ENCODE results near the gene ARL5C.
"Not testable (repeated sequence)": the region's sequence is repeated elsewhere in the genome, so short reads cannot be mapped to it uniquely, and the experiment has no call there.

The ARL5C gene

DNA sequence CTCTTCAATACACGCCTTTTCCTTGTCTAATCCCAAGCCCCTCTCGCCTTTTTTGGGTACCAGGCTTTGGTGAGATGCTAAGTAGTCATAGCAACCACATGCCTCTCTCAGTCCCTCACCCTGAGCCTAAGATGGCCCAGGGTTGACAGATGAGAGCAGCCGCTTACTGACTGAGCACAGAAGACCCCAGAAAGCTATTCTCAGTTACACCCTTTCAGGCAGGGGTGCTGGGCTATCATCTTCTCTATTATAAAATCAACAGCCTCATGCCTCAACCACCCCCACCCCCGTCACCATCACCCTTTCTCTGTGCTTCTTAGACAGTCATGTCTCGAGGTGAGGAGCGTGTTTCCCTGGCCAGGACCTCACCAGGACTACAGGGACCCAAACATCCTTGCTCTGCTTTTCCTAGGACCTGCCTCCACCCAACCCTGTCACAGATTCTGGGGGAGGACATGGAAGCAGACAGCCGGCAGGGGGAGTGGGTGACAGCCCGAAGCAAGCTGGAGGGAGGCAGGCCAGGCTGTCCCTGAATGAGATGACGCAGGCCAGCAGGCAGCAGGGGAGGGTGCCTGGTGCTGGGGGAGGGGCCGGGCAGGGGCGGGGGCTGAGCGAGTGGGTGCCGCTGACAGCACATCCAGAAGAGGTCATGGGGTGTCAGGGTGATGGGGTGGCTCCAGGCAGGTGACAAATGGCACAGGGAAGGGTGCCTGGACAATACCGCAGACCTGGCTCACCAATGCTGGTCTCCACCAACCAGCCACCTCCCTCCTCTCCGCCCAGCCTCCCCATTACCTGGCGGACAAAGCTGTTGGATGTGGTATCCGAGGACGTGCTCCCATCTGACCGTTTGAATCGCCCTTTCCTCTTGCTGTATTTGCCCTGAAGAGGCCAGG, 28.4 kb upstream of the ARL5C start:
- no peak for DNase-seq

DNA sequence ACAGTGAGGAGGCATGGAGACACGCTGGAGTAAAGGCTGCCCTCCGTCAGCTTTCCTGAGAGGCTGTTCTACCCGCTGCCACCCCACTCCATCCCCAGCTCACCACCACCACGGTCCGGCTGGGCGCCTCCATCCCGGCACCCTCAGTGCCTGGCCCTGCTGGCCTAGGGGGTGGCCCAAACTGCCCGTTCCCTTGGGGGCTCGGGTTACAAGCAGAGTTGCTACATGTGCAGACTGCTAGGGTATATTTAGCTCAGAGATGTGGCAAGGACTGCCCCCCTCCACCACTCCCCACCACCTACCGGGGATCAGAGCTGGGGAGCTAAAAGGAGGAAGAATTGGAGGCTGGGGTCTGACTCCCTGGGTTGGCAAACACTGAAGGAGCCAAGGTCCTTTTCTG, 27.4 kb upstream of the ARL5C start:
- DNase-seq, result no peak

DNA sequence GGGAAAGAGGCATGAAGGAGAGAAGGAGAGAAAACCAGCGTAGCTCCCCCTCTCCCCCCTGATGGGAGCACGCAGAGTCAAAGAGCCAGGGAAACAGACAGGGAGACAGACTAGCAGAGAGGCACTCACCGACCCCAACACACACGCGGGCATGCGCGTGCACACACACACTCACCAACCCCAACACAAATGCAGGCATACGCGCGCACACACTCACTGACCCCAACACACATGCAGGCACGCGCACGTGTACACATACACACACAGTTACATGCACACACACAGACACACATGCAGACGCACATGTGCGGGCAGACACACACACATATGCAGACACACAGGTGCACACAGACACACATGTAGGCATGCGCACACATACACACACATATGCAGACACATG, 26.9 kb upstream of the ARL5C start:
- DNase-seq, result no peak

DNA sequence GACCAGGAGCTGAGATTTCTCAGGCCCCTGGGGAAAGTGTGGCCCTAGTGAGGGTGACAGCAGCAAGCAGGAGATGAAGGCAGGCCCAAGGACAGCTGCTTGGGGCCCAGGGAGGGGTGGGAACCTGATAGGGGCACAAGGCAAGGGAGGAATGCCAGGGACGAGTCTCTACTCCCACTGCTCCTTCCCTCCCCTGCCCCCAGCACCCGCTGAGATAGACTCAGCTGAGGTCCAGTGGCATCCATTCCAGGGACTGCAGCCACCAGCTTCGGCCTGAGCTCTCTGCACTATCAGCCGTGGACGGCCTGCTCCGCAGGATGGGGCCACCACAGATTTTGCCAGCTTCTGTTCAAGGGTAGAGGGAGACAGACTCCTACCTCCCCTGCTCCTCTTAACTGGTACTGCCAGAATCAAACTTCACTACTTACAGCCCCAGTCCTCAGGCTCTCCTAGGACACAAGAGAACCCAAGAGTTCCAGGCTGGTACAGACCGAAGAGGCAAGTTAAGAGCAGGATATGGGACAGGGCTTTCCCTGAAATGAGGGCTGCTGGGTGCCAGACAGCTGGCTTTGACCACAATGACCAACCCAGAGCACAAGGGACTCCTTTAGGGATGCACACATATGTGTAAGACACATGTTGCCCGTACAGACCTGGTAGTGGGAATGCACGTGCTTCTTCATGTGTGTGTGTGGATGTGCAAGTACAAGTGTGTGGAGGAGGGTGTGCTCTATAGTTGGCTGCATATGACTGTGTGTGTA, 26.0 kb upstream of the ARL5C start:
- no peak for DNase-seq

DNA sequence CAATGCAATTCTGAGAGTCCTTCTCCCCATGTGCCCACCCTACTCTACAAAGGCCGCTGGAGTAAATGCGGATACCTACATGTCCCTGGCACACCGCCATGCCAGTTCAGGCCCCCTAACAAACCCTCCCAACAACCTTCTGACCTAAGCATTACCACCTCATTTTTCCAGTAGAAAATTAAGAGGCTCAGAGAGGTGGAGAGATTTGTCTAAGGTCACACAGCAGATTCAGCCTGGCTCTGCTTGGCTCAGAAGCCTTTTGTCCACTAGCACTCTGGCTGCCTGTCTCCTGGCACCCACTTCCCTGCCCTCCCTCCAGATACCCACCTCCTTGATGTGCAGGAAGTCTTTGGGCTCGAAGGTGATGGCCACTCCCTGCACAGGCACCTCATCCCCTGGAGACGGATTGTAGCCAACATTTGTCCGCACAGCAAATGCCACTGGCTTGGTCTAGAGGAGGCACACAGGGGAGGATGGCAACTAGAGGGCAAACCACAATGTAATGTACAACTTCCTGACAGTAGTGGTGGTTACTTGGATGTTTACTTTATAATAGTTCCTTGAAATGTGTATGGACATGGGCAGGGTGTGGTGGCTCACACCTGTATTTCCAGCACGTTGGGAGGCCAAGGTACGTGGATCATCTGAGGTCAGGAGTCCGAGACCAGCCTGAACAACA, 21.3 kb upstream of the ARL5C start:
- DNase-seq, result no peak

DNA sequence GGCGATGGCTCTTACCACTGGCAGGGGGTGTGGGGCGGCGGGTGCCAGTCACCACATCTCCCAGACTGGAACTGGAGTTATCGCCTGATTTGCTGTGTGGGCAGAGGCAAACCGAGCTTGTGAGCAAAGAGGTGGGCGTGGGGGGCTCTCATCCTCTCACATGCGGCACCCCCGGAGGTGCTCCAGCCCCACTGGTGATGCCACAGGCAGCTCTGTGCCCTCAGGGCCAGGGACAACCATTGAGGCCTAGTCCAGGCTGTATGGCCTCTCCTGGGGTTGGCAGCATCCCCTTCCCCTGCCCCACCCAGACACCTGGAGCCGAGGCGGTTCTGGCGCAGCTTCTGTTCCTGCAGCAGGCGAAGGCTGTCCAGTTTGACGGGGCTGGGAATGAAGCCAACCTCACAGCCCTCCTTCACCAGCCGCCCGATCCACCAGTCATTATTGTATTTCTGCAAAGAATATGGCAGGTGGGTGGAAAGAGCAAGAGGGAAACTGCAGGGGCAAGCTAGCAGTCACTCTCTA, 20.6 kb upstream of the ARL5C start:
- no peak for DNase-seq

DNA sequence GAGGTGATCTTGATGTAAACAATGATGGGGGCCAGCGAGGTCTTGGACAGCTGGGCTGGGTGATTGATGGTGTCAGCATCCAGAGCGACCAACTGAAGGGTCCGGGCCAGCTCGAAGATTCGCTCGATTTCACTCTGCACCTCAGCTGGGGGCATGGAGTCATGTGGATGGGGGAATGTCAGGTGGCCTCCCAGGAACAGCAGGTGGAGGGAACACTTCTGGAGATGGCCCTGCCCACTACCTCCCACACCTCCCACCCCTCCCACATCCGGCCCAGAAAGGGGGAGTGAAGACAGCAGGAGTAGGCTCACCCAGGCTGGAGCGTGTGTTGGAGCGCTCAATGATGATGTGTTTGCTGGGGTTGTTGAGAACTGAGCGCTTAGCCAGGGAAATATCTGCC, 17.8 kb upstream of the ARL5C start:
- no peak for DNase-seq

DNA sequence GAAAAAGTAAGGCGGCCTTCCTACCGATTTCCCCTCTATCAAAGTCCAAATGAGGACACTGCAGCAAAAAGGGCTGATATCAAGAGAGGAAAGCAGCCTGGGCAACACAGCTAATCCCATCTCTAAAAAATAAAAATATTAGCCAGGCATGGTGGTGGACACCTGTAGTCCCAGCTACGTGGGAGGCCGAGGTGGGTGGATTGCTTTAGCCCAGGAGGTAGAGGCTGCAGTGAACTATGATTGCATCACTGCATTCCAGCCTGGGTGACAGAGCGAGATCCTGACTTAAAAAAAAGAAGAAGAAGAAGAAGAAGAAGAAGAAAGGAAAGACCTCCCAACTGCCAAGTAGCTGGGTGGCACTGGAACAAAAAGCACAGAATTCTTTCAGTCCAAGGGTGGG, 17.1 kb upstream of the ARL5C start:
- DNase-seq, result no peak

DNA sequence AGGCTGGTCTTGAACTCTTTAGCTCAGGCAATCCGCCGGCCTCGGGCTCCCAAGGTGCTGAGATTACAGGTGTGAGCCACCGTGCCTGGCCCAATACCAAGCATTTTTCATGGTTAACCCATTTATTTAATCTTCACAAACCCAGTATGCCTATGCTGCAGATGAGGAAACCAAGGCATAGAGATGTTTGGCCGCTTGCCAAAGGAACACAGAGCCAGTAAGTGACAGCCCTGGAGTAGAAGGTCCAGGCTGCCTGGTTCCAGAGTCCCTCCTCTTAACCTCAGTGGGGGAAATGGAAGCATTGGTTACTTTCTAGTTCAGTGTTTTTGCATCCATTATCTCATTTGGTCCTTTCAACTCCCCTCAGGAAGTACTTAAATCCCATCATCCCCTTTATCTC, 15.3 kb upstream of the ARL5C start:
- no peak for DNase-seq

DNA sequence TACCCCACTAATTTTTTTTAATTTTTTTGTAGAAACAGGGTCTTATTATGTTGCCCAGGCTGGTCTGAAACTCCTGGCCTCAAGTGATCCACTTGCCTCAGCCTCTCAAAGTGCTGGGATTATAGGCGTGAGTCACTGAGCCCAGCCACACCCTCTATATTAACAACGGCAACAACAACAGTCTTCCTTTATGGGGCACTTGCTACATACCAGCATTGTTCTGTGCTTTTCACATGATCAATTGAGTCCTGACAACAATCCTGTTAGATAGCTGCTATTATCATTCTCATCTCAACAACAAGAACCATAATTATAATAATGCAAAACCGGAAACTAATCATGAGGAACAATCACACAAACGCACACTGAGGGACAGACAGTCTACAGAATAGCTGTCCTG, 12.6 kb upstream of the ARL5C start:
- DNase-seq, result no peak

DNA sequence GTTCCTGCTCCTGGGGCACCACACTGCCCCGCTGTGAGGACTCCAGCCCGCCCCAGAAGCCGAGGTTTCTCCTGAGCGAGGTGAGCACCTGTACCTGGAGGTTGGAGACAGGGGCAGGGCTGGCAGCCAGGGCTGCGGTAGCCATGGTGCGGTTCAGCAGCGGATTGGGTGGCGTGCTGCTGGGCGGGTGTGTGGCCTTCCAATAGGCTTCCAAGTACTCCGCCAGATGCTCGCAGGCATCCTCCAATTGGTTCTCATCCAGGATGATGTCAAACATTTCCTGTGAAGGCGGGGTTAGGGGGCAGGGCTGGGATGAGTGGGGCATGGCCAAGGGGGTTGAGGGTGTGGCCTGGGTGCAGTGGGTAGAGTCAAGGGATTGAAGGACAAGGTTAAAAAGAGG, 11.3 kb upstream of the ARL5C start:
- DNase-seq, result no peak

DNA sequence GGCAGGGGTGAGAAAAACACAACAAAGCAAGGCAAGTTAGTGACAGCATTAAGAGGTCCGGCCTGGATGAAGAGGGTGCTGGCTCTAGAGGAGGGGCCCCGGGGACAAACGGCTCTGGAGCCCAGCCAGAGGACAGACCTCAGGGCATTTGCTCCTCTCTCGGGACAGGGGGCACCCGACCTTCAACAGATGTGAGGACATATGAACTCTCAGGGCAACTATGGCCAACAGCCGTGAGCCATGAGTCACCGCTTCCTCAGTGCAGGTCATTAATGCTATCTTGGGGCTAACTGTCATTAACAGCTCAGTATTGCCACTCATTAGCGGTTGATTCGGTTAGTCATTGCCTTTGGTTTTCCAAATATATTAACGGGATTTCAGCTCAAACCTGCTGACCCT, 9.7 kb upstream of the ARL5C start:
- DNase-seq, result no peak

DNA sequence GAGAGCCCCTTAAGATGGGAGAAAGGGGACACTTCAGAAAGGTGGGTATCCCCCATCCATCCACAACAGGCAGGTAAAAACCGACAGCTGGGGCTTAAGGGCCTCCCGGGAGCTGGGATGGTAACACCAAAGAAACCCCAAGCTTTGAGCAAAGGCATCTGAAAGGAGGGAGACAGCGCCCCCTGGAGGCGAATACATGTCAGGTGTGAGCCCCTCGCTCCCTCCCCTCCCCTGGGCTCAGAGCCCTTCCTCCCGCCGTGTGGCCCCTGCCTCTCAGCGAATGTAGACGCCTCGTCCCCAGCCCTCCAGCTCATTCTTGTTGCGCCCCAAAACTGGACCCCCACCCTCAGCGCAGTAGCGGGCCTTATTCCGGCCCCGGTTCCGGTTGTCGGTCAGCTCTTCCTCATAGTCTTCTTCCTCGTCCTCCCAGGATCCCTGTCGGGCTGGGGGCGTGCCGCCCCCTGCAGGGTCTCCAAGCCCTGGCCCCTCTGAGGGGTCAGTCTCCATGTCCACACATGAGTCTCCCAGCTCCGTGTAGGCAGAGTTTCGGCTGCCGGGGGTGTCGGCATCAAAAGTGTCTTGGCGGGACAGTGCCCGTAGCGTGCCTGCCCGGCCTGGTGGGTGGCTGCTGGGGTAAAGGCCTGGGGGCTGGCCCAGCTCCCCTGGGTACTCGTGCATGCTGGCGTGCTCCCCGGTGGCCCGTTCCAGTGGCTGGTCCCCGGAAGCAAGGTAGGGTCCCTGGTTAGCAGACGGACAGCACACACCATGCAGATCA, 9.1 kb upstream of the ARL5C start:
- DNase-seq, result peak; percentile 77

DNA sequence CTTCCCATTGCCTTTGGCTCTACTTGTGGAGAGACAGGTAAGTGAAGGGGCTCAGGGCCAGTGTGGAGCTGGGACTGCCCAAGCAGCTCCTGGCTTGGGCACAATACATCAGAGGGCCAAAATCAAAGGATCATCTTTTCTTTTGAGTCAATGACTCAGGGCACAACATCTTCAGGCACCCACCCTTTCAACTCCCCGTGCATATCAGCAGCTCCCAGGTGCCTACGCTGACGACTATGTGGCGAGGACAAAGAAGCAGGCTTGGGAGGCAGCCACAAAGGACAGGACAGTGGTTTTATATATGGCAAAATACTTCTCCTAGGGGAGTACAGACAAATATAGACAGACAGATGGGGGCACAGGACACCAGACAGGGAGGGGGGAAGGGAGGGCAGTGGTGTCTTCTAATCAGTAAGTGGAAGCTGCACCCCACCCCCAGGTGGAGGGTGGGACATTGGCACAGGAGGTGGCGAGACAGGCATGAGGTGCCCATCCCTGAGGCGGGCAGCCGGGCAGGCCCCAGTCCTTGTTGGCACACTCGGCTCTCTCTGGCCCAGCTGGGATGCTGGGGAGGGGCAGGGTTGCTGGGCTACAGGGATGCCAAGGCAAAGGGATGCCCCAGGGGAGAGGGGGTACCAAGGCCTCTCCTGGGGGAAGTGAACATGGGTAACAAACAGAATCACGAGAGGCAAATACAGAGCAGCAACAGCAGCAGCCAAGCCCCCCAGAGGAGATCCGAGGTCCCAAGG, 7.7 kb upstream of the ARL5C start:
- no peak for DNase-seq

DNA sequence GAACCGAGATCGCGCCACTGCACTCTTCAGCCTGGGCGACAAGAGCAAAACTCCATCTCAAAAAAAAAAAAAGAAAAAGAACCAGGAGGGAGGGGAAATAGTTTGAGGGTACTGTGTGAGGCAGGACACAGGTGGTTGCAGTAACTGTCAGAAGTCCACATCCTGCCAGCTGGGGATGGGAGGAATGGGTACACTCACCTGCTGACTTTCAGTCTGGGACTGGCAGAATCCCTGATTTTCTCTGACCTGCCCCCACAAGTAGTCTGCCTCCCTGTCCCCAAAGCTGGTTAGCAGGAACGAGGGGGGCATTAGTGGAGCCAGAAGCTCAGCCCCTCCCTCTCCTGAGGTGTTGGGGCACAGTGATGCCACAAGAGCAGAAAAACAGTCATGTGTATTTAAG, 7.1 kb upstream of the ARL5C start:
- DNase-seq, result no peak

DNA sequence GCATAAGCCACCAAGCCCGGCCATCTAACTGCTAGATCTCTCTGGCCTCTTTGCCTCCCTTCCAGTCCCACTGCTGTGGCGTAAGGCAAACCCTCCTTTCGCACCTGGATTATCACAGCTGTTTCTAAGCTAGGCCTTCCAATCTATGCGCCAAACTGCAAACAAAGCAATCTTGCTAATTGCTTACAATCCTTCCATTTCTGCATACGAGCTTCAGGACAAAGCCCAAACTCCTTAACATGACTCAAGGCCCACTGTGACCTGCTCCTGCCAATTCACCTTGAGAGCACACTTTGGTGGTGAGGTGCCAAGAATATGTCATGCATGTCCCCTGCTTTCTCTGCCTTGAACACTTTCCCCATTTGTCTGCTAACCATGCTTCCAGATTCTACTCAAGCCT, 6.0 kb upstream of the ARL5C start:
- no peak for DNase-seq

DNA sequence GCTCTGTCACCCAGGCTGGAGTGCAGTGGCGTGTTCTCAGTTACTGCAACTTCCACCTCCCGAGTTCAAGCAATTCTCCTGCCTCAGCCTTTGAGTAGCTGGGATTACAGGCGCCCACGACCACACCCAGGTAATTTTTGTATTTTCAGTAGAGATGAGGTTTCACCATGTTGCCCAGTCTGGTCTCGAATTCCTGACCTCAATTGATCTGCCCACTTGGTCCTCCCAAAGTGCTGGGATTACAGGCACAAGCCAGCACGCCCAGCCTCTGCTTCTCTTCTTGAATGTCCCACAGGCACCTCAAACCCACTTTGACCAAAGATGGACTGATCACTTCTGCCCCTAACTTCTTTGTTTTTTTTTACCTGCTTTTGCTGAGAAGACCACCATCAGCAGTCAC, 4.6 kb upstream of the ARL5C start:
- no peak for DNase-seq

DNA sequence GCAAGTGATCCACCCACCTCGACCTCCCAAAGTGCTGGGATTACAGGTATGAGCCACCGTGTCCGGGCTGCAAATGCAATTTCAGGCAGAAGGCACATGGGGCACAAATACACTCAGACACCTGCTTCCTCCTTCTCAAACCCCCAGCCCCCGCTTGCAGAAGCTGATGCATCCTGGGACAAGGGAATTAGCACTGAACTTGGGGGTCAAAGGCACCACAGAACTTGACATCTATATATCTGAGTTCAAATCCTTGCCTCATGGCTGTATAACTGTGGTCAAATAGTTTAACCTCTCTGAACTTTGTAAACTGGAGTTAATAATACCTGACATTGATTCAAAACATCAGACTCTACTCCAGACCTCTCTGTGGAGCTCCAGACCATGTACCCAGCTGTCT, 4.1 kb upstream of the ARL5C start:
- no peak for DNase-seq

DNA sequence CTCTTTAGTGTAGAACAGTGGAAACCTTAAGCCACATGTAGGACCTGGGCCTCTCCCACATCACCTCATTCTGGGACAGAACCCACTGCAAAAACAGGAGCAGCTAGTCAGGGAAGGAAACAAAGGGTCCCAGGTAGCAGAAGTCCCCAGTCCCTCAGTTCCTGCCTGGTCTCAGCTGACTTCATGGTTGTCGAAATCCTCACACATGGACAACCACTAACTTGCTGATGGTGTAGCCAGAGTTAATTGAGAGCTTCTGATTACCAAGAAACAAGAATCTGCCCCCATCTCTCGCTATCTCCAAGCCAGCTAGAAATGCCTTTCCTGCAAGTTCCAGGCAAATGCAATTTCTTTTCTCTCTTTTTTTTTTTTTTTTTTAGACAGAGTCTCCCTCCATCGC, 3.6 kb upstream of the ARL5C start:
- no peak for DNase-seq

DNA sequence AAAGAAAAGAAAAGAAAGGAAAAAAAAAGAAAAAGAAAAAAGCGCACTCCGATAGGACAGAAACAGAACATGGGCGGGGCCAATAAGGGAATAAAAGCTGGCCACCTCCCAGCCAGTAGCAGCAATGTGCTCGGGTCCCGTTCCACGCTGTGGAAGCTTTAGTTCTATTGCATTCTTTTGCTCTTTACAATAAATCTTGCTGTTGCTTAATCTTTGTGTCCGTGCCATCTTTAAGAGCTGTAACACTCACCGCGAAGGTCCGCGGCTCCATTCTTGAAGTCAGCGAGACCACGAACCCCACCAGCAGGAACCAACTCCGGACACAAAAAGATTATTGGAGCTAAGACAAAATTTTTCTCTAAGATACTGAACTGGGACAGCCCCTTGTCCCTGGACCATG, 3.1 kb upstream of the ARL5C start:
- DNase-seq, result no peak

DNA sequence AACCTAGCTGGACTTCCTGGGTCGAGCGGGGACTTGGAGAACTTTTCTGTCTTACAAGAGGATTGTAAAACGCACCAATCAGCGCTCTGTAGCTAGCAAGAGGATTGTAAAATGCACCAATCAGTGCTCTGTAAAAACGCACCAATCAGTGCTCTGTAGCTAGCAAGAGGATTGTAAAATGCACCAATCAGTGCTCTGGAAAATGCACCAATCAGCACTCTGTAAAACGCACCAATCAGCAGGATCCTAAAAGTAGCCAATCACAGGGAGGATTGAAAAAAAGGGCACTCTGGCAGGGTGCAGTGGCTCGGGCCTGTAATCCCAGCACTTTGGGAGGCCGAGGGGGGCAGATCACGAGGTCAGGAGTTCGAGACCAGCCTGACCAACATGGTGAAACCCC, 2.5 kb upstream of the ARL5C start:
- not testable (repeated sequence) for DNase-seq

DNA sequence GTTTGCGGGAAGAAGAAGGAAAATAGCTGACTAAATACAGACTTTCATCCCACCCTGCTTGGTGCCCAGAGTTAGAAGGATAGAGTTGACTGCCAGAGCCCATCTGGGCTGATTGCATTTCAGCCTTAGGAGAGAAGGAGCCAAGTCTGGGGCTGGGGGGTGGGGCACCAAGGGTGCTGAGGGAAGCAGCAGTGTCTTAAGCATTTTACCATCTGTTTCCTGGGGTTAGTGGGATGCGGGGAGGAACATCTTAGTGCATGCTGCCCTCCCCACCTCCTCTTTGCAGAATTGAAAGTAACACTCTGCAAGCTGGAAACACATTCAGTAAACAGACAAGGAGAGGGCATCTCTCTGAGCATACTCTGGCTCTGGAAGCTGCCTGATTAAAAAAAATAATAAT, 1.5 kb upstream of the ARL5C start:
- DNase-seq, result no peak
